GM23248 (cell line): Measurements from ENCODE around the gene PRRX1. TPM values are rescaled to one million over a fixed set of nuclear protein-coding genes. Genes with fewer than 3 reads are reported as not detected.
A peak's percentile ranks its signal among the peaks of the same experiment; 100 is the strongest.

ENCODE experiments used
- DNase-seq: peaks from one replicate; pipeline ENCODE4 v3.0.0-alpha.2; 2015
- H2AFZ ChIP-seq: fragments of 200-600 bp; sonication (generic); 2 replicates; pipeline ENCODE4 v1.6.1; 2016; ENCODE audit warnings: antibody characterized with exemption
- H3F3A ChIP-seq: fragments of 200-600 bp; sonication (generic); 2 replicates; pipeline ENCODE4 v1.6.1; 2016; ENCODE audit warnings: mild to moderate bottlenecking, antibody characterized with exemption, mixed run types; ENCODE audit not compliant: insufficient read depth
- H3K27ac ChIP-seq: fragments of 200-600 bp; sonication (generic); 2 replicates; pipeline ENCODE4 v1.5.1; 2016; ENCODE audit warnings: mild to moderate bottlenecking
- H3K27me3 ChIP-seq: fragments of 200-600 bp; sonication (generic); replicated peaks from 2 replicates; pipeline ENCODE4 v1.6.1; 2016; ENCODE audit warnings: mild to moderate bottlenecking; ENCODE audit not compliant: insufficient read depth
- H3K36me3 ChIP-seq: fragments of 200-600 bp; sonication (generic); 2 replicates; pipeline ENCODE4 v1.6.1; 2016; ENCODE audit warnings: low read depth, mild to moderate bottlenecking
- H3K4me1 ChIP-seq: fragments of 200-600 bp; sonication (generic); 2 replicates; pipeline ENCODE4 v1.6.1; 2016; ENCODE audit warnings: mild to moderate bottlenecking; ENCODE audit not compliant: insufficient read depth
- H3K4me2 ChIP-seq: fragments of 200-600 bp; sonication (generic); one replicate; pipeline ENCODE4 v1.6.1; 2016; ENCODE audit warnings: mild to moderate bottlenecking; ENCODE audit not compliant: unreplicated experiment
- H3K4me3 ChIP-seq: fragments of 200-600 bp; sonication (generic); 2 replicates; pipeline ENCODE4 v1.5.1; 2016; ENCODE audit warnings: mild to moderate bottlenecking
- H3K79me2 ChIP-seq: fragments of 200-600 bp; sonication (generic); 2 replicates; pipeline ENCODE4 v1.6.1; 2016; ENCODE audit warnings: mild to moderate bottlenecking; ENCODE audit not compliant: insufficient read depth
- H3K9ac ChIP-seq: fragments of 200-600 bp; sonication (generic); 2 replicates; pipeline ENCODE4 v1.6.1; 2016; ENCODE audit warnings: mild to moderate bottlenecking
- H3K9me2 ChIP-seq: fragments of 200-600 bp; sonication (generic); 2 replicates; pipeline ENCODE4 v1.6.1; 2016; ENCODE audit warnings: mixed run types, mild to moderate bottlenecking, moderate library complexity; ENCODE audit not compliant: insufficient read depth
- H3K9me3 ChIP-seq: fragments of 200-600 bp; sonication (generic); one replicate; pipeline ENCODE4 v1.6.1; 2017; ENCODE audit warnings: low read depth
- H4K20me1 ChIP-seq: fragments of 200-600 bp; sonication (generic); 2 replicates; pipeline ENCODE4 v1.6.0; 2016; ENCODE audit not compliant: insufficient read depth
- EZH2 ChIP-seq: fragments of 200-600 bp; sonication (generic); IDR thresholded peaks from 2 replicates; pipeline ENCODE4 v1.6.1; 2018; ENCODE audit warnings: antibody characterized with exemption, mild to moderate bottlenecking; ENCODE audit not compliant: insufficient read depth, poor library complexity, severe bottlenecking
- EZH2phosphoT487 ChIP-seq: fragments of 200-600 bp; sonication (generic); IDR thresholded peaks from 2 replicates; pipeline ENCODE4 v1.6.1; 2018; ENCODE audit warnings: antibody characterized with exemption, moderate library complexity, mild to moderate bottlenecking, low read depth; ENCODE audit not compliant: insufficient read depth
- WGBS, 2 experiments: methylation state at CpG; one replicate each; pipeline ENCODE4 v1.1.6; 2015 to 2017; ENCODE audit warnings: low lambda C conversion rate in 2 of 2, low coverage in 1 of 2; ENCODE audit errors: missing lambda C conversion rate in 2 of 2; 5-methylcytosine and 5-hydroxymethylcytosine counted together
- in situ Hi-C: fragments of 300-500 bp; cut with MboI; formaldehyde crosslinking; loops from 2 replicates; pipeline ENCODE4 v1.15.0; 2020
- polyA plus RNA-seq: library from polyadenylated mRNA; unstranded; fragments of >200 nt; fragmentation: Nextera tagmentation; extraction: Ambion mirVana; gene quantifications from 2 replicates; pipeline ENCODE4 v1.2.1, GENCODE V29; 2016
- total RNA-seq: library from RNA; depleted of rRNA; stranded (reverse); fragments of >200 nt; shearing (Covaris generic); gene quantifications from 2 replicates; pipeline ENCODE4 v1.2.3, GENCODE V29; 2014; rRNA removed

Gene PRRX1
- total RNA-seq (179 and 191 TPM in 2 replicates), polyA plus RNA-seq (38.8 and 40.1 TPM in 2 replicates)

DNA sequence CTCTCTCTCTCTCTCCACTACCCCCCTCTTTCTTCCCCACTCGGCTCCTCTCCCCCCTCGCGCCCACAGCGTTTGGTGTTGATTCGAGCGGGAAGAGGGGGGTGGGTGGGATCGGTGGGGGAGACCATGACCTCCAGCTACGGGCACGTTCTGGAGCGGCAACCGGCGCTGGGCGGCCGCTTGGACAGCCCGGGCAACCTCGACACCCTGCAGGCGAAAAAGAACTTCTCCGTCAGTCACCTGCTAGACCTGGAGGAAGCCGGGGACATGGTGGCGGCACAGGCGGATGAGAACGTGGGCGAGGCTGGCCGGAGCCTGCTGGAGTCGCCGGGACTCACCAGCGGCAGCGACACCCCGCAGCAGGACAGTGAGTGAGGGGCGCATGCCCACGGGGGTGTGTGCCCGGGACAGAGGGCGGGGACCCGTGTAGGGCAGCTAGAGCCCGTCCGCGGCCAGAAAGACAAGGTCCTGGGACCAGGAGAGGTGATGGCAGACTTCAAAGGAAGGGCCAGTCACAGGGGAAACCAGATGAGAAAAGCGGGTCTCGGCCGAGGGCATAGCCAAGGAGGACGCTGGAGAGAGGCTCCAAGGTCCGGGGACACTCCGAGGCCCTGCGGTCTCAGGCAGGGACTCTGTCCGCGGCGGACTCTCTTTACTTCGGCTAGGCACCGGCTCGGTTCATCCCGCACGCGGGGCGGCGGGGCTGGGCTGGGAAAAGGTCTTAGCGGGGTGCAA, at the start of gene PRRX1:
TSS of gene PRRX1 (plus strand) at position 39 of the 735 bp plus-strand sequence. CDS start at position 127, 88 bp downstream.
- Histone ChIP-seq H3K4me3 (peak within 1 kb of the TSS; percentile 96), H3K4me1 (peaks cover 12% of the 10 kb centered on the region; the same call in 1 of the 2 replicates), H3F3A (peaks cover 41% of the 10 kb centered on the region), H3K9me2 (no peaks in the 10 kb centered on the region), H3K9me3 (no peaks in the 10 kb centered on the region), H3K9ac (peak within 1 kb of the TSS; percentile 99), H2AFZ (peak within 1 kb of the TSS; percentile 67), H3K79me2 (peaks cover 71% of the 10 kb centered on the region), H3K27me3 (no peaks in the 10 kb centered on the region), H4K20me1 (no peaks in the 10 kb centered on the region), H3K36me3 (no peaks in the 10 kb centered on the region), H3K4me2 (peak within 1 kb of the TSS; percentile 99), H3K27ac (peak within 1 kb of the TSS; percentile 97)
- WGBS, 2 experiments = 0 to 1% methylated on average over 39 to 56 of the region's 56 CpGs
- DNase-seq = peak; percentile 56
- TF ChIP-seq EZH2 = no peak
- TF ChIP-seq EZH2phosphoT487 = no peak
- in situ Hi-C loops = loop anchor here (5.0 to 10.0 kb wide), 3 partner anchors 77 to 649 kb away; partner anchors contain the start of gene GORAB

DNA sequence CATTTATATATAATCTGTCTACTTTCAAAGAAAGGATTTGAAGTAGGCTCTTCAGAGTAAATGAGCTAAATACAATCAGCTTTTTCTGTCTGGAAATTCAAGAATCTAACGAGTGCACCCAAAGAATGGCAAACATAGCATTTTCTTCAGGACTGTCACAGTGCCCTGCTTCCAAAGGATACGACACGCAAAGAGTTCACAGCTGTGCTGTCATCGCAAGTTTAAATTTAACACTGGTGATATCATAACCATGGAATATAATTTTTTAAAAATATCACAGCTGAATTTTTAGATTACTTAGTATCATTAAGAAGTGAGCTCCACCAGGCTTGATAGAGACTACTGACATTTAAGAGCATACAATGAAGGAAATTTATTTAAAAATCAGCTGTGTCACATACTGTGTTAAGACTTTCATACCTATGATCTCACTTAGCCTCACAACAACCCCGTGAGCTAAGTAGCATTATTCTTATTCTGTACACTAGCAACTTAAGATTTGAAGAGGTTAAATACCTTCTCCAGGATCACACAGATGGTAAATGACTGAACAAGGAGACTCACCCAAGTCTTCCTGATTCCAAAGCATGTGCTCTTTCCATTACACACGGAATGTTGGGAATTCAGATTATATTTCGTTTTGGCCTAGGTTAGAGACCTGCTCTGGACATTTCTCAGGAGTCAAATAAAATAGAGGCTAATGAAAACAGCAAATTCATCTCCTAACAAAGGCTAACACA, 46.2 kb upstream of the PRRX1 start:
- peak overlapping the region; percentile 15; the same call in 1 of the 2 replicates for H3K9ac ChIP-seq
- H3K4me1 ChIP-seq = peaks cover 45% of the 10 kb centered on the region
- H4K20me1 ChIP-seq = no peaks in the 10 kb centered on the region
- peaks cover 33% of the 10 kb centered on the region for H3F3A ChIP-seq
- peak; percentile 25 for DNase-seq
- H3K9me3 ChIP-seq = no peaks in the 10 kb centered on the region
- in situ Hi-C loops = no loop called here
- H3K27me3 ChIP-seq = no peaks in the 10 kb centered on the region
- H2AFZ ChIP-seq = peak overlapping the region; percentile 28; the same call in 1 of the 2 replicates
- TF ChIP-seq EZH2phosphoT487 = no peak
- no peak for TF ChIP-seq EZH2
- no peaks in the 10 kb centered on the region for H3K79me2 ChIP-seq
- peak overlapping the region; percentile 15; the same call in 1 of the 2 replicates for H3K4me3 ChIP-seq
- H3K4me2 ChIP-seq = peak overlapping the region; percentile 48
- no peaks in the 10 kb centered on the region for H3K9me2 ChIP-seq
- WGBS, 2 experiments = 49 to 54% methylated on average over 7 of the region's 7 CpGs
- H3K36me3 ChIP-seq = no peaks in the 10 kb centered on the region
- H3K27ac ChIP-seq = peak overlapping the region; percentile 87

DNA sequence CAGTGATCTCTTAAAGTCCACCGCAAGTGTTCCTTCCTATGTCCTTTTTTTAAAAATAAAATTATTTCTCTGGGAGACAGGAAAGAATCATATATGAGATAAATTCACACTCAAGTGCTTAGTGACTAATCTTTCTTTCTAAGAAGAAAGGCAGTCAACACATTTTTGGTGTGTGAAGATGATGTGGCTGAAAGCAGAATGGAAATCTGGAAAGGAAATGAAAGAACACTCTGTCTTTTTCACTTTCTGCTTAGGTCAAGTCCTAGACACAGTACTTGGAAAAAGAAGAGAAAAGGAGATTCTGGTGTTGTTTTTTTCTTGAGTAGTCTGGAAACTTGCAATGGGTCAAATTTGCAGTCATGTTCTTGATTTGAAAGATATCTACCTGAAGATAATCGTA, 45.5 kb upstream of the PRRX1 start:
- Histone ChIP-seq H3F3A (peaks cover 38% of the 10 kb centered on the region), H2AFZ (peak overlapping the region; percentile 28; the same call in 1 of the 2 replicates), H3K79me2 (no peaks in the 10 kb centered on the region), H4K20me1 (no peaks in the 10 kb centered on the region), H3K27ac (peak overlapping the region; percentile 87), H3K4me2 (peak overlapping the region; percentile 48), H3K4me3 (peak overlapping the region; percentile 15; the same call in 1 of the 2 replicates), H3K36me3 (no peaks in the 10 kb centered on the region), H3K9me2 (no peaks in the 10 kb centered on the region), H3K9me3 (no peaks in the 10 kb centered on the region), H3K4me1 (peaks cover 47% of the 10 kb centered on the region), H3K9ac (peak overlapping the region; percentile 15; the same call in 1 of the 2 replicates), H3K27me3 (no peaks in the 10 kb centered on the region)
- DNase-seq = peak; percentile 64
- TF ChIP-seq EZH2phosphoT487 (no peak), EZH2 (no peak)
- in situ Hi-C loops = no loop called here
- 11 to 22% methylated on average over 2 of the region's 2 CpGs for WGBS, 2 experiments
